GM19351 (cell line): ENCODE measurements around the gene DNAJC5.
"Not testable (repeated sequence)": the region's sequence is repeated elsewhere in the genome, so short reads cannot be mapped to it uniquely, and the experiment has no call there.

Experiments
- ATAC-seq: cut with Tn5 transposase; IDR thresholded peaks from one replicate; pipeline ENCODE4 v1.9.1; 2021; ENCODE audit warnings: mild to moderate bottlenecking, moderate library complexity; ENCODE audit not compliant: unreplicated experiment

The DNAJC5 gene

DNA sequence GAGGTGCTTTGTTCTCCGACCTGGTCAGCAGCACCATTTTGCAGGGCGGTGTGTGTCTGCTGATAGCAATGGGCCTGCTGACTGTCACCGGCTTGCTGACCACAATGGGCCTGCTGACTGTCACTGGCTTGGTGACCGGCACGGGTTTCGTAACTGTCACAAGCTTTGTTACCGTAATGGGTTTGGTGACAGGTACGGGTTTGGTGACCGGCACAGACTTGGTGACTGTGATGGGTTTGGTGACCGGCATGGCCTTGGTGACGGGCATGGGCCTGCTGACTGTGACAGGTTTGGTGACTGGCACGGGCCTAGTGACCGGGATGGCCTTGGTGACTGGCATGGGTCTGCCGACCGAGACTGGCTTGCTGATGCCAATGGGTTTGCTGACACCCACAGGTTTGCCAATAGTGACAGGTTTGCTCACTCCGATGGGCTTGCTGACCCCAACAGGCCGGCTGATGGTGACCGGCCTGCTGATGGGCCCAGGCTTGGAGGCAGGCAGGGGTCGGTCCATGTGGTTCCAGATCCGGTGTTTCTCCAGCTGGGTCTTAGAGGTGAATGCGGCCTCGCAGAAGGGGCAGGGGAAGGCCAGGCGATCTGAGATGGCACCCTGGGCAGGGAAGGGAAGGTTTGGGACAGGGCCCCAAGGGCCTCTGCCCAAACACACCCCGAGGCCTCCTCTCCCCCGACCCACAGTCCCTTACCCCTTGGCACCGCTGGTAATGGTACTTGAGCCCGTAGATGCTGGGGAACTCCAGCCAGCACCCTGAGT is 71.4 kb downstream of the DNAJC5 start:
- ATAC-seq: no peak

DNA sequence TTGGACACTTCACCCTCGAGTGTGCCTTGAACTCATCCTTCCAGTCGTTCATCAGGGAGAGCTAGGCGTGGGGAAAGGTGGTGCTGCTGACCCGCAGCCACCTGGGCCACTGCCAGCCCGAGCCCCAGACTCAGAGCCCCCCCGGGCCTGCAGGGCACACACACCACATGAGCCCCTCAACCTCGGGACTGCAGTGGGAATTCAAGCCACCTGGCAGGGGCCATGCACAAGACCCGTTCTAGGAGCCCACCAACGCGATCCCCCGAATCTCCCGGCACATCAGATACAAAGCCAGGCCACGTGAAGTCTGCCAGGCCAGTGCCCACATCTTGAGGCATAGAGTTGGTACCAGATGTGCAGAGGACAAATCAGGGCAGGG is 72.0 kb downstream of the DNAJC5 start:
- ATAC-seq: no peak

DNA sequence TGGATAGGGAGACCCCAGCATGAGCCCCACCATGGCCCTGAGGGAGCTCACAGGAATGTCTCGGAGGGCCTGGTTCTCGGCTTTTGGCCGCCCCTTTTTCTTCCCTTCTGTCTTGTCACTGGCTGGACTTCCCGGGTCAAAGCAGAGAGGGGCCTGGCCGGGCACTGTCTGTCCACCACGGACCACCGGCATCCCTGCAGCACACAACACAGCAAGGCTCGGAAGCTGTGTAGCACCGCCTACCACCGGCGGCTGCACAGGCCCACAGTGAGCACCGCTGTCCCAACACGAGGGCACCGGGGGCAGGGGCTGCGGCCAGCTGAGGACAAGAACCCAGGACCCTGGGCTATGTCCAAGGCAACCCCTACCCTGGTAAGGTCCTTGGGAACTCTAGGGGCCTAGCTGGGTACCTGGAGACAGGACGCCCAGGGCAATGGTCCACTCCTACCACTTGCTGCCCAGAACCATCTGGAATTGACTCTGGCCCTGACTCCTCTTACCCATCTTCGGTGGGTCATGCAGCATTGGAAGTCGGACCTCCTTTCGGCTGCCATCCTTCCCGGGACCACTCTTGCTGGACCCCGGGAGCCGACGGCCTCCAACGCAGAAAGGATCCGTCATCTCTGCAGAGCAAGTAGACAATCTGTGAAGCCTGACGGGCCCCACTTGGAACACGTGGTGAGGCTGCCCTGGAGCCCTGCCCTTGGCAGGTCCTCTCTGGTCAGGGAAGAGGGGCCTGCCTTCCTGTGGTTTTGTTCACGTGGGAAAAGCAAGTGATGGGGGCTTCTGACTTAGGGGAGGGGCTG is 72.6 kb downstream of the DNAJC5 start:
- no peak for ATAC-seq

DNA sequence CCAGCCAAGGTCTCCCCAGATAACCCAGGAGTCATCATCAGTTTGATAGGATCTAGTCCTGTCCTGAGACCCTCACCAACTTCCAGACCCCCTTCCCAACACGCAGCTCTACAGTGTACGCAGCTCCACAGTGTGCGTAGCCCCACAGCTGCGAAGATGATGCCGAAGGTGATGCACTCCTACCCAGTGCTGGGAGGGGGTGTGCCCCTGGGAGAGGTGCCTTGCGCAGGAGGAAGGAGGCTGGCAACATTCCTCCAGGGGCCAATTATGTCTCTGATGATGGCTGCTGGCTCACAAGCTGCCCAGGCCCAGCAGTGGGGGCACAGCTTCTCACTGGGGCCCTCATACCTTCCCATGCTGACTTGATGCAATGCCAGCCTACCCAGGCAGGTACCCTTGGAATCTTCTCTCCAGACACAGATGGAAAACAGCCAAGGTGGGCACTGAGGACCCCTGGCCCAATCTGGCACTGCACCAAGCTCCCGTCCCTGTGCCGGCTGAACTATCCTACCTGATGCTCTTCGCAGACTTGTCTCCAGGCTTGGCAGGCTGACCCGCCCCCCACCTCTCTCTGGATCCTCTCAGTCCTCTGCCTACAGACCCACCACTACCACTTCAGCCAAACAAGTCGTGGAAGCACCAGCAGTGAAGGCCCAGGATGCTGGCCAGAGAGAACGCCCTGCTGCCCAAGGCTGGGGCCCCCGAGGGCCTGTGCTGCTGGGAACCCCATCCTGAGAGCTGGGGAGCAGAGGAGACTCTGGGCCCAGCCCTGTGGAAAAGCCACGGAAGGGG is 73.4 kb downstream of the DNAJC5 start:
- no peak for ATAC-seq

DNA sequence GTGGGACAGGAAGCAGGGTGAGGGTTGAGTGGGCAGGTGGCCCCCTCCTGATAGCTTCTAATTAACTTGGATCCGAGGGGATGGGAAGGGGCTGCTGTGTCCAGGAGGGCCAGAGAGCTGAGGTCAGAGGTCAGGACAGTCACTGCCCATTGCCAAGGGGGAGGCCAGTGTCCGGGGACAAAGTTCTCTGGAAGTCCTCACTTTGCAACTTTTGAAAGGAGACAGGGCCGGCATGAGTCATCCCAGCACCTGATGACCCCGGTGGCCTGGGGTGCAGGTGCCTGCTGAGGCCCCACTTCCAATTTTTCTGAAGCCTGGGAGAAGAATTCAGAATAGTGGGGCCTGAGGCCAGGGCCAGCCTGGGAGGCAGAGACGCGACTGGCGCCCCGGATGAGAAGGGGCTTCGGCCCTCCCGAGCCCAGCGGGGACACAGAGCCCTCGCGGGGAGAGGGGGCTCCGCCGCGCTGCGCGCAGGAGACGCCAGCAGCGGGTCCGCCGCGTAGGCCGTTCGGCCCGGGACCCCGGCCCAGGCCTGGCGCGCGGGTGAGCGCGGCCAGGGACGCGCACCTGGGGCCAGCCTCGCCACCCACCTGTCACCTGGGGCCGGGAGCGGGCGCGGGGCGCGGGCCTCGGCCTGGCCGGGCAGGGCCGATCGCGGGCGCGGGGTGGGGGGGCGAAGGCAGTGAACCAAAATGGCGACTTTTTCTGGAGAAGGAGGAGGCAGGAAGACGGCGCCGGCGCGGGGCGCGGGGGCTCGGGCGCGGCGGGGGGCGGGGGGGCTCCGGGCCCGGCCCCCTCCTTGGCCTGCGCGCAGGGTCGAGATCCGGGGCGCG is 74.2 kb downstream of the DNAJC5 start:
- no peak for ATAC-seq

DNA sequence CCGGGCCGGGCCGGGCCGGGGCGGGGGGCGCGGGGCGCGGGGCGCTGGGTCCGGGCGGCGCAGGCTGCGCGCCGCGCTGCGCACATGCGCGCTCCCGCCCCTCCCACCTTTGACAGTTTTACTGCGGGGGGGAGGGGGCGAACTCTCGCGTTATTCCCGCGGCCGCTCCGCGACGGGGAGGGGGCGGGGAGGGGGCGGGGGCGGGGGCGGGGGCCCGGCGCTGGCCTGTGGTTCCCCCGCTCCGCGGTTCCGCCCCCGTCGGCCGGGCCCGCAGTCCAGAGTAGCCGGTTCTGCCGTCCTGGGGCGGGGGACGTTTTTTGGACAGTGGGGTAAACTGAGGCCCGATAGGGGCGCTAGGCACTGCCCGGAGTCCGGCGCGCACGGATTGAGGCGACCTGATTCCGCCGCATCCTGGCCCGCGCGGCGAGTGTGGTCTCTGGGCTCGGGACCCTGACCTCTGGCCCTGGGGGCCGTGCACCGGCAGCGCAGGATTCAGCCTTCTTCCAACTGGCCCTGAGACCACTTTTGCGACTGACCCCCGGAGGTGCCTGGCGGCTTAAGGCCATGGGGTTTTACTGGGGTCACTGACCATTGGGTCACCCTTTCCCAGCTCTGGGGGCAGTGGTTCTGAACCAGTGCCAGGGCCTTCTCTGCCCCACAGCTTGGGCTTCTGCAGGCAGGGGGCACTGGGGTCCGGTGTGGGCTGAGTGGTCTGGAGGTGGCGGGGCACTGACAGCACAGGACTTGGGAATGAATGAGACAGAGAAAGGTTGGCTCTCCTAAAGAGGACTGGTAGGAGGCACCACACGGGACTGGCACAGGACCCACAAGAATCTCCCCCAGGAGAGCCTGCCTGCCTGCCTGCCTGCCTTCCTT is 75.2 kb downstream of the DNAJC5 start, which contains the start of gene ZNF512B:
ZNF512B (minus strand) TSS at position 93 of the 876 bp plus-strand sequence. CDS start 1,980 bp downstream, outside the sequence.
- ATAC-seq: no peak

DNA sequence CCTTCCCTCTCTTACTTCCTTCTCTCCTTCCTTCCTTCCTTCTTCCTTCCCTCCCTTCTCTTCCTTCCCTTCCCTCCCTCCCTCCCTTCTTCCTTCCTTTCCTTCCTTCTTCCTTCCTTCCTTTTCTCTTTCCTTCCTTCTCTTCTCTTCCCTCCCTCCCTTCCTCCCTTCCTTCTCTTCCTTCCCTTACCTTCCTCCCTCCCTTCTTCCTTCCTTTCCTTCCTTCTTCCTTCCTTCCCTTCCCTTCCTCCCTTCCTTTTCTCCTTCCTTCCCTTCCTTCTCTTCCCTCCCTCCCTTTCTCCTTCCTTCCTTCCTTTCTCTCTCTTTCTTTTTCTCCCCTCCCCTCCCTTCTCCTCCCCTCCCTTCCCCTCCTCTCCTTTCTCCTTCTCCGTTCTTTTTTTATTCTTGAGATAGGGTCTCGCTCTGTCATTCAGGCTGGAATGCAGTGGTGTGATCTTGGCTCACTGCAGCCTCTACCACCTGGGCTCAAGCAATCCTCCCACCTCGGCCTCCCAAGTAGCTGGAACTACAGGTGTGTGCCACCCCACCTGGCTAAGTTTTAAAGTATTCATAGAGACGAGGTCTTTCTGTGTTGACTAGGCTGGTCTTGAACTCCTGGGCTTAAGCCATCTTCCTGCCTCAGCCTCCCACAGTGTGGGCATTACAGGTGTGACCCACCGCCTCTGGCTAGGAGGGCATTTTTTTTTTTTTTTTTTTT is 75.9 kb downstream of the DNAJC5 start:
- ATAC-seq: no peak

DNA sequence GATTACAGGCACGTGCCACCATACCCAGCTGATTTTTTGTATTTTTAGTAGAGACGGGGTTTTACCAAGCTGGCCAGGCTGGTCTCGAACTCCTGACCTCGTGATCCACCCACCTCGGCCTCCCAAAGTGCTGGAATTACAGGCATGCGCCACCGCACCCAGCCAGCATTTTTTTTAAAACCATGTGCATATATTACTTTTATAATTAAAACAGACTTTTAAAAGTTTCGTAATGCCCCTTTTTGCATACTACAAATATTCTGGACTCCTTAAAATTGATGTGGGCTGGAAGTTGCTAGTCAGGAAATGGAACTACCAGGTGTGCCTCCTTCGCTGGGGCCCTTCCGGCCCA is 77.0 kb downstream of the DNAJC5 start:
- ATAC-seq: not testable (repeated sequence)

DNA sequence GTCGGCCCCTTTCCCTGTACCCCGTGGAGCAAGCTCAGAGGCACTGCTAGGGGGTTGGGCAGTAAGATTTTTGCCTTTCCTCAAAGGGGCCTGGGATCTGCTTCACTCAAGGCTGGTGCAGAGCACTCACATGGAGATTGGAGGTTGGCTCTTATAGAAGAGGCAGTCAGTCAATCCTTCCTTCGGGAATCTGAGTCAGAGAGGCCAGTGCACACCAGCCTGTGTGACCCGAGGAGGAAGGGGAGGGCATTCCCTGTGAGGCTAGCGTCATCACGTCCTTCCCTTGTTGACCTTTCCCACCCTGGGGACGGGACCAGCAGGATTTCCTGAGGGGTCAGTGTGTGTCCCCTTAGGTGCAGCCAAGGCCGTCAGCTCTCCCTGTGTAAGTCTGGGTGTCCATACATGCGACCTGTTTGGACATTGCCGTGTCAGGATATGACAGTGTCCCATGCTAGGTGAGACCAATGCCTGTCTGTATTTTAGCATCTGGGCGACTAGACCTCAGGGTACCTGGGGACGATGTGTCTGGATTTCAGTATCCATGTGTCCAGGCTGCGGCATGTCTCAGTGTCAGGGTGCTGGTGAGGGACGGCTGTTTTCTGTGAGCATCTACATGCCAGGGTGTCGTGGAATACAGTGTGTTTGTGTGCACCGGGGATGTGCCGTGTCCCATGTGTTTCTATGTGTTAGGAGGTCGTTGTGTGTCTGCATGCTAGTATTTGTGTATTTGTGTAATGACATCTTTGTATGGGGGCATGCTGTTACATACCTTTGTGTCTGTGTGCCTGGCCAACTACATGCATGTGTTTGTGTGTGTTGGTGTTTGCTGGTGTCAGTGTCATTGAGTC is 77.6 kb downstream of the DNAJC5 start:
- ATAC-seq: no peak

DNA sequence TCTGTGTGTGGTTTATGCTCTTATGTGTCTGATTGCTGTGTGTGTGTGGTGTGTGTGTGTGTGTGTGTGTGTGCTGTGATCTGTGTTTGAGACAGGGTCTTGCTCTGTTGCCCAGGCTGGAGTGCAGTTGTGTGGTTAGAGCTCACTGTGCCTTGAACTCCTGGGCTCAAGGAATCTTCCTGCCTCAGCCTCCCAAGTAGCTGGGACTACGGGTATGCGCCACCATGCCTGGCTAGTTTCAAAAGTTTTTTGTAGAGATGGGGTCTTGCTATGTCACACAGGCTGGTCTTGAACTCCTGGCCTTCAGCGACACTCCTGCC is 78.2 kb downstream of the DNAJC5 start:
- no peak for ATAC-seq

DNA sequence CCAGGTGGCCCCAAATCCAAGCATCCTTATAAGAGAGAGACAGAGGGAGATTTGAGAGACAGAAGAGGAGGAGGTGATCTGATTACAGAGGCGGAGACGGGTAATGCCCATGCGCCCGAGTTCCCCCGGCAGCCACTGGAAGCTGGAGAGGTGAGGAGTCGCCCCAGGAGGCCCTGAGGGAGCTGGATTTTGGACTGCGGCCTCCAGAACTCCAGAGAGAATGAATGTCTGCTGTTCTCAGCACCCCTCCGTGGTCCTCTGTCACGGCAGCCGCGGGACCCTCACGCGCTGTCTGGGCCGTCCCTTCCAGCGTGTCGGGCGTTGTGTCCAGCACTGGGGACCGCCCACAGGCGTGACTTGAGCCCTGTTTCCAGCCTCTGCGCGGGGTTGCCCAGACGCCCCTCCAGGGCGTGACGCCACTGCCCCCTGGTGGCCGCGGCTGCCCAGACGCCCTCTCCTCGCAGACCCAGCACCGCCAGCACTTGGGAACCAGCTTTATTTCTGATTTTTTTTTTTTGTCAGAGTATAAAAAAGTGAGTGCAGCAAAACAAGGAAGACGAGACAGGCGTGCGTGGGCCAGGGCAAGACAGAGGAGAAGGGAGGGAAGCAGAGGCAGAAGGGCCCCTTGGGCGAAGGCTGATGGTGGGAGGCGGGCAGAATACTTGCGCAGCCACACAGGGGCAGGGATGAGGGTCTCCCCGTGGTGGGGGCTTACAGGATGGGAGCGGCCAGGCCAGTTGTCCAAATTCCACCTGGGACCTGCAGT is 78.9 kb downstream of the DNAJC5 start:
- peak; percentile 36 for ATAC-seq

DNA sequence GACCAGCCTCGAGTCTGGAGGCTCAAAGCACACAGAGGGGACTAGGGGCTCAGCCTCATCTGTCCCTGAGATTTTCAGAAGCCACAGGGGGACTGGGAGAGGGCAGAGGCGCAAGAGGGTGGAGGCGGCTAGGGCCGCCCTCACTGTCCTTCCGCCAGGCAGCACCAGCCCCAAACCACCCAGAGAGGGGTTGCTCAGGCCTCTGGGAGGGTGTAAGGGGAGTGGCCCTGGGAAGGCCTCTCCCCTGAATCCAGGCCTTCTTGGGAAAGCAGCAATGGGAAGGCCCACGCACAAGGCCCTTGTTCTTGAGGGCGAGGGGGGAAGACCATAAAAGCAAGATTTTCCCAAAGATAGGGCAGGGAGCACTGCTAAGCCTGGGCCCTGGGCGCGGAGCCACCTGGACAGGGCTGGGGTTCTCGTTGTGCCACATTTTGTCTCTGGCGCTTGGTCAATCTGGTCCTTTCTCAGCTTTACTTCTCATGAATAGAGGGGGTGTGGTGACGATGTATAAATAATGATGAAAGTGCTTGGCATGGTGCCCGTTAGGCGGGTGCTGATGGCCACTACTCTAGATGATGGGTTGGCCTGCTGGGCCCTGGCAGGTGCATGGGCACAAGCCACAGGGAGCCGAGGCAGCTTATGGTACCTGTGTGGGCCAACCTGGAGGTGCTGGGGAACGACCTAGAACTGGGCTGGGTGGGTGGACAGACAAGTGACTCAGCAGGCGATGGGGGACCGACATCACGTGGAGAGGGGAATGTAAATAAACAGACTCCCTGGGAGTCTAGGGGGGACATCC is 79.7 kb downstream of the DNAJC5 start:
- no peak for ATAC-seq

DNA sequence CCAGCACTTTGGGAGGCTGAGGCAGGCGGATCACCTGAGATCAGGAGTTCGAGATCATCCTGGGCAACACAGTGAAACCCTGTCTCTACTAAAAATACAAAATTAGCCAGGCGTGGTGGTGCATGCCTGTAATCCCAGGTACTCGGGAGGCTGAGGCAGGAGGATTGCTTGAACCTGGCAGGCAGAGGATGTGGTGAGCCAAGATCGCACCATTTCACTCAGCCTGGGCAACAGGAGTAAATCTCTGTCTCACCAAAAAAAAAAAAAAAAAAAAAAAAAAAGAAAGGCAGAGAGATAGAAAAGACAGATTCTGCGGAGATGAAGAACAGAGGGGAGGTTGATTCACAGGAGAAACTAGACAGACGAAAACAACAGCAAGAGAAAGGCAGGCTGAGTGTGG is 81.6 kb downstream of the DNAJC5 start:
- ATAC-seq: not testable (repeated sequence)

DNA sequence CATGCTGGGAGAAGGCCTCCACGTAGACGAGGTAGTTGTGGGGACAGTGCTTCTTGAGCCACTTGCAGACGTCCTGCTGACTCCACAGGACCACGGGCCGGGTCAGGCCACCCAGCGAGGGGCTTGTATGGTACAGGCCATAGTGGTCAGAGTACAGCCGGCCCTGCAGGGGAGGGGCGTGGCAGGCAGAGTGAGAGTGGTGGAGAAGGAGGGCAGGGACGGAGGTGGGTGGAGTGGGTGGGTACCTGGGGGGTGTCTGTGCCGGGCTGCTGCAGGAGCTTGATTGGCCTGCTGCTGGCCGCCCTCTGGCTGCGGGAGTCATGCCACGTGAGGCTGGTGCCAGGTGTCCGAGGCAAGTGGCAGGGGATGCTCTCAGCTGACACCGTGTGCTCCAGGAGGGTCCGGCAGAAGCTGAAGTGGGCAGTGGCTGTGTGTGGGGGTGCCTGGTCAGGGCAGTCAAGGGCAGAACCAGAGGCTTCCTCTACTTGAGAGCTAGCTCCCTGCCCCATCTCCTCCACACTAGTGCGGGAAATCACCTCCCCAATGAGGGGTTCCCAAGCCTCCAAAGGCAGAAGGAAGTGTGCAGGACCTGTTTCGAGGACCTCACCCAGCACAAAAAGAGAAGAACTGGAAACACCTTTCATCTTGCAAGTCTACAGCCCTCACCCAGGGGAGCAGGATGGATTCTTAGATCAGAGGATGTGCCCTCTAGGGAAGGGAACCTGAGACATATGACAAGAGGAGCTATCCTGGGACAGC is 82.2 kb downstream of the DNAJC5 start:
- no peak for ATAC-seq

DNA sequence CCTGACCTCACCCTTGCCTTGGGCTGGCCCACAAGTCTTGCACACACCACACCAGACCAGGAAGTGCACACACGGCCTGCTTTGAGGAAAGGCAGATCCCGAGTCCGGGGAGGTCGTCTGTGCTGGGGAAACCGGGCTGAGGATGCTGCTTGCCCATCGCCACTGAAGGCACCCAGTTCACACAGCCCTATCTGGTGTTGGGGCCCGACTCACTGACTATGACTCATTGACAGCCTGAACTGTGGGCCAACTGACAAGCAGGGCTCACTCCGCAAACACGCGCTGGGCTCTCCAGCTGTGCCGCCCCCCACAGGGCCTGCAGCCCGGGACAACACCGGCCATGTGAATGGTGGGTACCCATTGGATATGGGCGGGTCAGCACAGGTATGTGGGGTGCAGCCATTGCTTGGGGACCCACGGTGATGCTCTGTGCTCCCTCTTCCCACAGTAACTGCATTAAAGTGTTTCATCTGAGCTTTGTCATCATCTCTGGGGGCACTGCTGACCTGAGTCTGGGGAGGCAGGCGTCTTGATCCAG is 82.9 kb downstream of the DNAJC5 start:
- ATAC-seq: no peak
